GM12878 (cell line): Measurements from ENCODE around the gene FOSL1. TPM values are rescaled to one million over a fixed set of nuclear protein-coding genes. Genes with fewer than 3 reads are reported as not detected.

ENCODE experiments used
- ATAC-seq: fragments of 200-7000 bp; cut with Tn5 transposase; 3 replicates; pipeline ENCODE4 v1.9.1; 2020; ENCODE audit warnings: mild to moderate bottlenecking, moderate library complexity
- BruUV-seq: library from RNA; stranded (reverse); fragments of 400-500 nt; replicated peaks from 2 replicates; lab custom pipeline; 2021; lab: Mats Ljungman, UMichigan
- CTCF ChIA-PET: fragments of 300-600 bp; sonication (Branson Sonifier 250); formaldehyde crosslinking; extraction: SDS; loops from one replicate; lab custom pipeline; 2021; ENCODE audit warnings: inconsistent platforms; lab: Yijun Ruan, JAX
- POLR2A ChIA-PET: fragments of 350-600 bp; formaldehyde crosslinking; extraction: SDS; loops from one replicate; lab custom pipeline; 2021; ENCODE audit warnings: inconsistent platforms; lab: Charles Lee
- RAD21 ChIA-PET: fragments of 300-600 bp; sonication (Branson Sonifier 250); formaldehyde crosslinking; loops from one replicate; lab custom pipeline; 2023; ENCODE audit warnings: antibody characterized with exemption; ENCODE audit not compliant: unreplicated experiment; lab: Charles Lee
- SMC1A ChIA-PET: fragments of 300-600 bp; sonication (Branson Sonifier 250); formaldehyde crosslinking; loops from one replicate; lab custom pipeline; 2023; ENCODE audit not compliant: unreplicated experiment, uncharacterized antibody; lab: Charles Lee
- DNase-seq: peaks from one replicate; pipeline ENCODE4 v3.0.0-alpha.2; 2011; ENCODE audit warnings: low read depth, low spot score
- FAIRE-seq: peaks from 3 replicates; lab custom pipeline; 2011; peaks lifted over from hg19 to GRCh38; lab: Jason Lieb, UNC
- H2AFZ ChIP-seq: 2 replicates; pipeline ENCODE4 v1.6.0; 2011; ENCODE audit warnings: low read depth, low read length, control low read depth; ENCODE audit not compliant: control insufficient read depth
- H3K27ac ChIP-seq: 2 replicates; pipeline ENCODE4 v1.5.1; 2011; ENCODE audit warnings: control low read depth; ENCODE audit not compliant: control insufficient read depth, insufficient read depth
- H3K27me3 ChIP-seq, 2 experiments: replicated peaks in 1 of 2; 2 replicates each; pipeline versions ENCODE4 v1.6.0 to v1.6.1; 2011; ENCODE audit warnings: low read length in 1 of 2; ENCODE audit not compliant: control insufficient read depth in 2 of 2, insufficient read depth in 2 of 2
- H3K36me3 ChIP-seq, 2 experiments: 2 replicates each; pipeline ENCODE4 v1.5.1; 2011; ENCODE audit warnings: low read length in 1 of 2; ENCODE audit not compliant: control insufficient read depth in 2 of 2, insufficient read depth in 2 of 2
- H3K4me1 ChIP-seq: 2 replicates; pipeline ENCODE4 v1.6.1; 2011; ENCODE audit warnings: mild to moderate bottlenecking, low read length, moderate library complexity, mixed read lengths; ENCODE audit not compliant: control insufficient read depth, insufficient read depth
- H3K4me2 ChIP-seq: 2 replicates; pipeline ENCODE4 v1.6.0; 2011; ENCODE audit warnings: control low read depth; ENCODE audit not compliant: control insufficient read depth, insufficient read depth
- H3K4me3 ChIP-seq: fragments of 200-600 bp; sonication (generic); 2 replicates; pipeline ENCODE4 v1.5.1; 2016
- H3K79me2 ChIP-seq: 2 replicates; pipeline ENCODE4 v1.6.0; 2011; ENCODE audit warnings: low read length; ENCODE audit not compliant: control insufficient read depth, insufficient read depth
- H3K9ac ChIP-seq: 2 replicates; pipeline ENCODE4 v1.8.0; 2011; ENCODE audit warnings: low read length, control low read depth, mixed read lengths; ENCODE audit not compliant: control insufficient read depth, insufficient read depth
- H3K9me3 ChIP-seq: replicated peaks from 3 replicates; pipeline ENCODE4 v1.5.1; 2011; ENCODE audit warnings: mild to moderate bottlenecking, low read length; ENCODE audit not compliant: control insufficient read depth, insufficient read depth
- H4K20me1 ChIP-seq: 2 replicates; pipeline ENCODE4 v1.6.0; 2011; ENCODE audit not compliant: control insufficient read depth, insufficient read depth
- EZH2 ChIP-seq: IDR thresholded peaks from 2 replicates; pipeline ENCODE4 v1.6.1; 2012; ENCODE audit warnings: low read depth, mild to moderate bottlenecking, control low read depth, inconsistent platforms, low read length, borderline replicate concordance; ENCODE audit not compliant: control insufficient read depth
- FOS ChIP-seq: IDR thresholded peaks from 3 replicates; pipeline ENCODE4 v1.6.1; 2011; ENCODE audit warnings: borderline replicate concordance; ENCODE audit not compliant: insufficient read length; ENCODE audit errors: extremely low read depth
- NBN ChIP-seq: fragments of 450-650 bp; IDR thresholded peaks from 2 replicates; pipeline ENCODE4 v1.6.1; 2016
- POLR2A ChIP-seq: IDR thresholded peaks from 2 replicates; pipeline ENCODE4 v1.6.1; 2011; ENCODE audit warnings: low read depth, mild to moderate bottlenecking, low read length
- POU2F2 ChIP-seq: IDR thresholded peaks from 3 replicates; pipeline ENCODE4 v1.6.1; 2011; ENCODE audit warnings: low read depth, mild to moderate bottlenecking, low read length, borderline replicate concordance
- TARDBP ChIP-seq: IDR thresholded peaks from 2 replicates; pipeline ENCODE4 v1.6.1; 2016; ENCODE audit warnings: borderline replicate concordance
- WGBS: methylation state at CpG from one replicate; pipeline ENCODE4 v1.1.6; 2016; ENCODE audit warnings: low lambda C conversion rate; ENCODE audit not compliant: insufficient replicate concordance, insufficient coverage; ENCODE audit errors: missing lambda C conversion rate; 5-methylcytosine and 5-hydroxymethylcytosine counted together
- in situ Hi-C: fragments of 300-500 bp; cut with MboI; formaldehyde crosslinking; loops from 9 replicates; pipeline ENCODE4 v1.14.3; 2018; ENCODE audit warnings: mixed read lengths
- intact Hi-C: fragments of 100-400 bp; cut with micrococcal nuclease; formaldehyde crosslinking; loops from one replicate; pipeline ENCODE4 v1.14.2; 2022; ENCODE audit not compliant: unreplicated experiment
- polyA plus RNA-seq, 11 experiments: library from polyadenylated mRNA; depleted of rRNA in 4 of 11; unstranded in 6 of 11; stranded (reverse) in 5 of 11; fragments of >200 nt; fragmentation: Nextera tagmentation in 4 of 11; fragmentation: Illumina TruSeq in 1 of 11; extraction: Ambion mirVana in 4 of 11; extraction: Trizol in 1 of 11; gene quantifications; 1 replicate in 1 of 11; 2 replicates in 10 of 11; pipeline versions ENCODE4 v1.2.1 to v1.2.3, GENCODE V29; 2011 to 2016; ENCODE audit warnings: inconsistent platforms in 2 of 11, missing spikeins in 2 of 11, low read depth in 1 of 11
- total RNA-seq, 4 experiments: library from RNA; depleted of rRNA in 3 of 4; stranded (reverse); fragments of >200 nt in 3 of 4; fragmentation: Illumina TruSeq in 1 of 4; extraction: Trizol in 1 of 4; gene quantifications; 2 replicates each; pipeline versions ENCODE4 v1.2.1 to v1.2.3, GENCODE V29; 2013 to 2021

FOSL1 gene
- total and polyA plus RNA-seq, 10 of the 15 experiments (the other 5 are each of a cell fraction or from before 2014, with no cell fraction given) = 0.82 to 5.4 (median 2.1) TPM

DNA sequence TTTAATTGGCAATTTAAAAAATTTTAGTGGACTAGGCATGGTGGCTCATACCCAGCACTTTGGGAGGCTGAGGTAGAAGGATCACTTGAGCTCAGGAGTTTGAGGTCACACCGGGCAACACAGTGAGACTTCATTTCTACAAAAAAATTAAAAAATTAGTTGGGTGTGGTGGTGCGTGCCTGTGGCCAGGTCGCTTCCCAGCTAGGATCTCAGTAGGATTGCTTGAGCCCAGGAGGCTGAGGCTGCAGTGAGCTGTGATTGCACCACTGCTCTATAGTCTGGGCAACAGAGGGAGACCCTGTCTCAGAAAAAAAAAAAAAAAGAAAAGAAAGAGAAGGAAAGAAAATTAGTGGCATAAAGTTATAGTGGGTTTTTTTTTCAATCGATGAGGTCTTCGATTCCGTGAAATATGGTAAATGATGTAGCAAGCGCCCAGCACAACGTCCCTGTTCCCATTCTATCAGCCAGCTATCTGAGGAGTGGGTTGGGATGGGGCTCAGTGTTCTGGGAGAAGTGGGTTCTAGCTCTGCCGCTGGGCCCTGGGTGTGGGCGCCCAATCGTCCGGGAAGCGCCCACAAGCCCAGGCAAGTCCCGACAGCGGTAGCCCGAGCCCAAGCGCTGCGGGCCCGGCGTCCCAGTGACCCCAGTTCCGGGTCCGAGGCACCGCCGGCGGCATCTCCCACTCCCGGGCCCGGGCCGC lies 1.4 kb downstream of the FOSL1 start:
- 21% methylated on average over 27 of the region's 28 CpGs for WGBS
- Histone ChIP-seq H2AFZ (peak overlapping the region; percentile 58), H4K20me1 (no peaks in the 10 kb centered on the region), H3K4me2 (peak overlapping the region; percentile 86), H3K4me3 (peak overlapping the region; percentile 84), H3K27me3 (no peaks in the 10 kb centered on the region; a peak in 1 of 4 replicates), H3K9ac (peak overlapping the region; percentile 3), H3K79me2 (peaks cover 15% of the 10 kb centered on the region), H3K27ac (no peak overlapping the region), H3K9me3 (no peaks in the 10 kb centered on the region), H3K4me1 (peaks cover 12% of the 10 kb centered on the region; the same call in 1 of the 2 replicates), H3K36me3 (no peaks in the 10 kb centered on the region)
- no TSS peak for BruUV-seq
- SMC1A ChIA-PET = interaction anchor here (0.9 to 5.6 kb wide), 9 partner anchors 7 to 186 kb away, joined by 3 to 47 read pairs (median 3); partner anchors contain the start of genes CCDC85B, FIBP and KAT5
- POLR2A ChIA-PET = interaction anchor here (0.5 to 3.6 kb wide), 9 partner anchors 10 to 238 kb away, joined by 4 to 62 read pairs (median 6); partner anchors contain the start of genes CCDC85B, FIBP and MUS81
- DNase-seq (no peak), ATAC-seq (no peak), FAIRE-seq (no peak)
- in situ Hi-C loops (no loop called here), intact Hi-C loops (loop anchor here (10.0 kb wide), 1 partner anchor 236 kb away; no protein-coding TSS in a partner anchor)
- TF ChIP-seq EZH2 (no peak), POLR2A (peak; percentile 48; the same call in 1 of the 2 replicates), FOS (no peak), TARDBP (no peak), POU2F2 (0 out of 3 replicates have a peak, but pooled peaks have one; percentile 9), NBN (0 out of 2 replicates have a peak, but pooled peaks have one; percentile 25)
- CTCF ChIA-PET = interaction anchor here (0.9 to 6.5 kb wide), 6 partner anchors 9 to 146 kb away, joined by 4 to 67 read pairs (median 9); partner anchors contain the start of genes CCDC85B, FIBP and MUS81
- RAD21 ChIA-PET = interaction anchor here (0.8 to 1.8 kb wide), 7 partner anchors 10 to 119 kb away, joined by 3 to 20 read pairs (median 5); partner anchors contain the start of genes AP5B1, CCDC85B, FIBP and MUS81
